ENCODE results near the gene FHL1.
"Not testable (repeated sequence)": the region's sequence is repeated elsewhere in the genome, so short reads cannot be mapped to it uniquely, and the experiment has no call there.

FHL1 gene

GRCh38 chrX:136211766-136212556, 64.6 kb downstream of the FHL1 start:
- no peak for DNase-seq

GRCh38 chrX:136212557-136213111, 65.3 kb downstream of the FHL1 start:
- DNase-seq = no peak

GRCh38 chrX:136214551-136214950, 67.2 kb downstream of the FHL1 start:
- no peak for DNase-seq

- DNase-seq = no peak
Observed at GRCh38 chrX:136215559-136215958, 68.2 kb downstream of the FHL1 start.

GRCh38 chrX:136219893-136220292, 72.6 kb downstream of the FHL1 start:
- DNase-seq = no peak

GRCh38 chrX:136220540-136220939, 73.2 kb downstream of the FHL1 start:
- DNase-seq = no peak

GRCh38 chrX:136220951-136221350, 73.6 kb downstream of the FHL1 start:
- no peak for DNase-seq

- DNase-seq = no peak
Observed at GRCh38 chrX:136221851-136222513, 74.6 kb downstream of the FHL1 start.

- no peak for DNase-seq
Observed at GRCh38 chrX:136227074-136227473, 79.7 kb downstream of the FHL1 start.

GRCh38 chrX:136227948-136228838, 80.9 kb downstream of the FHL1 start:
- peak; percentile 16 for DNase-seq

GRCh38 chrX:136228839-136229207, 81.5 kb downstream of the FHL1 start:
- no peak for DNase-seq

- DNase-seq = no peak
Observed at GRCh38 chrX:136237074-136237473, 89.7 kb downstream of the FHL1 start.

- DNase-seq = not testable (repeated sequence)
Observed at GRCh38 chrX:136237849-136238248, 90.5 kb downstream of the FHL1 start.

GRCh38 chrX:136246201-136246600, 98.9 kb downstream of the FHL1 start:
- DNase-seq = no peak

- DNase-seq = peak; percentile 1
Observed at GRCh38 chrX:136250191-136251040, 103.1 kb downstream of the FHL1 start.

GRCh38 chrX:136251041-136251991, 104.0 kb downstream of the FHL1 start, which contains the start of gene MAP7D3:
MAP7D3 (minus strand) TSS chrX:136251400; CDS start chrX:136251358, 42 bp downstream.
- DNase-seq = peak; percentile 75

- DNase-seq = no peak
Observed at GRCh38 chrX:136255541-136255940, 108.2 kb downstream of the FHL1 start.

- no peak for DNase-seq
Observed at GRCh38 chrX:136256026-136256425, 108.7 kb downstream of the FHL1 start.

GRCh38 chrX:136258951-136259350, 111.6 kb downstream of the FHL1 start:
- no peak for DNase-seq

- DNase-seq = peak; percentile 5
Observed at GRCh38 chrX:136259543-136259942, 112.2 kb downstream of the FHL1 start.

GRCh38 chrX:136260776-136261175, 113.4 kb downstream of the FHL1 start:
- DNase-seq = no peak

All from CD4-positive, alpha-beta T cell treated with Interleukin-12 subunit alpha and Interleukin-12 subunit beta, for 1 hour (primary cell).